GM19328 (cell line): ENCODE results near the gene MOB2.

ENCODE experiments used
- ATAC-seq: cut with Tn5 transposase; IDR thresholded peaks from one replicate; pipeline ENCODE4 v1.9.1; 2021; ENCODE audit warnings: mild to moderate bottlenecking, moderate library complexity; ENCODE audit not compliant: unreplicated experiment

MOB2 gene

GRCh38 chr11:1486054-1486825 is at the start of gene MOB2:
Gene MOB2, minus strand, starts transcription at chr11:1486779. Its CDS starts 223 bp downstream, at chr11:1486556.
- no peak for ATAC-seq

GRCh38 chr11:1534682-1535081 is 48.1 kb upstream of the MOB2 start:
- no peak for ATAC-seq

GRCh38 chr11:1534171-1534570 is 47.6 kb upstream of the MOB2 start:
- no peak for ATAC-seq

- no peak for ATAC-seq
These were observed 46.8 kb upstream of the MOB2 start for GRCh38 chr11:1533342-1533725.

GRCh38 chr11:1532606-1533341 is 46.2 kb upstream of the MOB2 start:
- no peak for ATAC-seq

GRCh38 chr11:1532014-1532586 is 45.5 kb upstream of the MOB2 start:
- no peak for ATAC-seq

- no peak for ATAC-seq
These were observed 45.0 kb upstream of the MOB2 start for GRCh38 chr11:1531449-1532013.

GRCh38 chr11:1530686-1531448 is 44.3 kb upstream of the MOB2 start:
- no peak for ATAC-seq

GRCh38 chr11:1529774-1530173 is 43.2 kb upstream of the MOB2 start:
- ATAC-seq, result no peak

GRCh38 chr11:1529286-1529685 is 42.7 kb upstream of the MOB2 start:
- no peak for ATAC-seq

- ATAC-seq, result no peak
These were observed 42.1 kb upstream of the MOB2 start for GRCh38 chr11:1528710-1529109.

GRCh38 chr11:1526785-1527184 is 40.2 kb upstream of the MOB2 start:
- ATAC-seq, result no peak

- ATAC-seq, result no peak
These were observed 37.2 kb upstream of the MOB2 start for GRCh38 chr11:1523779-1524178.

- ATAC-seq, result no peak
These were observed 36.5 kb upstream of the MOB2 start for GRCh38 chr11:1523077-1523476.

- no peak for ATAC-seq
These were observed 35.5 kb upstream of the MOB2 start for GRCh38 chr11:1522081-1522424.

GRCh38 chr11:1521382-1522080 is 35.0 kb upstream of the MOB2 start:
- ATAC-seq, result peak; percentile 75

- no peak for ATAC-seq
These were observed 34.2 kb upstream of the MOB2 start for GRCh38 chr11:1520663-1521267.

- no peak for ATAC-seq
These were observed 33.7 kb upstream of the MOB2 start for GRCh38 chr11:1520209-1520662.

GRCh38 chr11:1519028-1520010 is 32.7 kb upstream of the MOB2 start:
- ATAC-seq, result no peak
